Gastrocnemius medialis (tissue), 4 donors: ENCODE data around the gene G6PC3.

ENCODE experiments used
- POLR2A ChIP-seq, 2 donors: fragments of 450-650 bp; IDR thresholded peaks; one replicate each; pipeline ENCODE4 v1.6.1; 2017; ENCODE audit warnings: antibody characterized with exemption in 2 of 2, mild to moderate bottlenecking in 2 of 2, moderate library complexity in 2 of 2
- TF ChIP-seq, protein P1 (sequence below), 5 experiments: fragments of 450-650 bp in 3 of 5; fragments of 200-600 bp in 2 of 5; sonication (generic) in 2 of 5; IDR thresholded peaks in 4 of 5; conservative IDR thresholded peaks in 1 of 5; 1 replicate in 4 of 5; 2 replicates in 1 of 5; pipeline ENCODE4 v1.5.1; 2016 to 2019; ENCODE audit warnings: antibody characterized with exemption in 5 of 5, mild to moderate bottlenecking in 3 of 5, moderate library complexity in 3 of 5

DNA sequence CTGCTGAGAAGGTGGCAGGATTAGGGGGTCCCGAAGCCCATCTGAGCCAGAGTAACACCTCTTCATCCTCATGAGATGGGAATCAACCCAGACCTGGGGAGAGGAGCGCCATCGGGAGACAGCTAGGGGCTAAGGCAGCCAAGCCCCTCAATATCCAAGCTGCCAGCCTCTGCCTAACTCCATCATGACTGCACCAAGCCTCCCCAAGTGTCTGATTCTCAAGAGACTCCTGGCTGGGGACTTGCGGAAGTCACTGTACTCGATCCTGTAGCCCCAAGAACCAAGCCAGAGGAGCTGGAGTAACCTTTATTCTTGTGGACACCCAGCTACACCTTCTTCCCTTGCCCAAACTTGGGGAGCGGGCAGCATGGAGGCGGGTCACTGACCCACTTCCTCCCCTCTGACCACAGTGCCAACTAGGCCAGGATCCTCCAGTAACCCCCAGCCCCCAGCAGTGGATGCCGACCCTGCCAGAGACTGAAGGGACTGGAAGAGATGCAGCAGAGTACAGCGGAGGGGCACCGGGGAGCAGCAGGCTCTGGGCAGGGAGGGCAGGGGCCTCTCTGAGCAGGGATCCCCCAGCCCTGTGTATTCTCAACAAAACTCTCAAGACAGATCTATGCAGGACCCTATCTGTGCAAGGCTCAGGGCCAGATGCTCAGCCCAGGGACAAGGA, 39.6 kb downstream of the G6PC3 start:
- TF ChIP-seq, protein P1, sequence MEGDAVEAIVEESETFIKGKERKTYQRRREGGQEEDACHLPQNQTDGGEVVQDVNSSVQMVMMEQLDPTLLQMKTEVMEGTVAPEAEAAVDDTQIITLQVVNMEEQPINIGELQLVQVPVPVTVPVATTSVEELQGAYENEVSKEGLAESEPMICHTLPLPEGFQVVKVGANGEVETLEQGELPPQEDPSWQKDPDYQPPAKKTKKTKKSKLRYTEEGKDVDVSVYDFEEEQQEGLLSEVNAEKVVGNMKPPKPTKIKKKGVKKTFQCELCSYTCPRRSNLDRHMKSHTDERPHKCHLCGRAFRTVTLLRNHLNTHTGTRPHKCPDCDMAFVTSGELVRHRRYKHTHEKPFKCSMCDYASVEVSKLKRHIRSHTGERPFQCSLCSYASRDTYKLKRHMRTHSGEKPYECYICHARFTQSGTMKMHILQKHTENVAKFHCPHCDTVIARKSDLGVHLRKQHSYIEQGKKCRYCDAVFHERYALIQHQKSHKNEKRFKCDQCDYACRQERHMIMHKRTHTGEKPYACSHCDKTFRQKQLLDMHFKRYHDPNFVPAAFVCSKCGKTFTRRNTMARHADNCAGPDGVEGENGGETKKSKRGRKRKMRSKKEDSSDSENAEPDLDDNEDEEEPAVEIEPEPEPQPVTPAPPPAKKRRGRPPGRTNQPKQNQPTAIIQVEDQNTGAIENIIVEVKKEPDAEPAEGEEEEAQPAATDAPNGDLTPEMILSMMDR (IDR thresholded peaks at IDR 0.05 in 4 of 5, conservative IDR thresholded peaks at IDR 0.05 in 1 of 5): no peak
- TF ChIP-seq POLR2A (IDR thresholded peaks at IDR 0.05): no peak
